A549 (cell line): ENCODE data around the gene SSBP3.

Experiments used
- TF ChIP-seq, protein P1 (sequence below): fragments of 200-600 bp; sonication (generic); IDR thresholded peaks from 2 replicates; pipeline ENCODE4 v1.6.1; 2016; ENCODE audit warnings: antibody characterized with exemption, mild to moderate bottlenecking, moderate library complexity
- TF ChIP-seq, protein P2 (sequence below): fragments of >200 bp; sonication (Bioruptor Twin); formaldehyde crosslinking; IDR thresholded peaks from 3 replicates; pipeline ENCODE4 v1.5.1; 2016

DNA sequence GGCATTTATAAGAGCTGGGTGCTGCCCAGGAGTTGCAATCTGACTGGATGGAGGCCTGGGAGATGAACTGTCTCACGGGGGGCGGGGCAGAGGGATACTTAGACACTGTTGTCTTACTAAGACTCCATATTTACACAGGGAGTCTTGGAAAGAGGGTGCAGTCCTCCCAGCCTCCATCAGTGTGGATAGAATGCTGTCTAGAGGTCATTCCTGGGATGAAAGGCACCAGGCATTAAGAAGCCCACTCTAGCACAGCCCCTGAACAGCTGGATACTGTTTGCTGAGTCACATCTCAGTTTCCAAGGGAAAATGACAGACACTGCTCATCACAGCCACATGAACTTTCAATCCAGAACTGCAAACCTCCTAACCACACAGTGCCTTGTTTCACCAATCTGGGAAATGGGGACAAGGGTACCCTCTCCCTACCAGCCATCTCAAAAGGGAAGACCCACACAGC lies 43.3 kb downstream of the SSBP3 start:
- TF ChIP-seq, protein P1, sequence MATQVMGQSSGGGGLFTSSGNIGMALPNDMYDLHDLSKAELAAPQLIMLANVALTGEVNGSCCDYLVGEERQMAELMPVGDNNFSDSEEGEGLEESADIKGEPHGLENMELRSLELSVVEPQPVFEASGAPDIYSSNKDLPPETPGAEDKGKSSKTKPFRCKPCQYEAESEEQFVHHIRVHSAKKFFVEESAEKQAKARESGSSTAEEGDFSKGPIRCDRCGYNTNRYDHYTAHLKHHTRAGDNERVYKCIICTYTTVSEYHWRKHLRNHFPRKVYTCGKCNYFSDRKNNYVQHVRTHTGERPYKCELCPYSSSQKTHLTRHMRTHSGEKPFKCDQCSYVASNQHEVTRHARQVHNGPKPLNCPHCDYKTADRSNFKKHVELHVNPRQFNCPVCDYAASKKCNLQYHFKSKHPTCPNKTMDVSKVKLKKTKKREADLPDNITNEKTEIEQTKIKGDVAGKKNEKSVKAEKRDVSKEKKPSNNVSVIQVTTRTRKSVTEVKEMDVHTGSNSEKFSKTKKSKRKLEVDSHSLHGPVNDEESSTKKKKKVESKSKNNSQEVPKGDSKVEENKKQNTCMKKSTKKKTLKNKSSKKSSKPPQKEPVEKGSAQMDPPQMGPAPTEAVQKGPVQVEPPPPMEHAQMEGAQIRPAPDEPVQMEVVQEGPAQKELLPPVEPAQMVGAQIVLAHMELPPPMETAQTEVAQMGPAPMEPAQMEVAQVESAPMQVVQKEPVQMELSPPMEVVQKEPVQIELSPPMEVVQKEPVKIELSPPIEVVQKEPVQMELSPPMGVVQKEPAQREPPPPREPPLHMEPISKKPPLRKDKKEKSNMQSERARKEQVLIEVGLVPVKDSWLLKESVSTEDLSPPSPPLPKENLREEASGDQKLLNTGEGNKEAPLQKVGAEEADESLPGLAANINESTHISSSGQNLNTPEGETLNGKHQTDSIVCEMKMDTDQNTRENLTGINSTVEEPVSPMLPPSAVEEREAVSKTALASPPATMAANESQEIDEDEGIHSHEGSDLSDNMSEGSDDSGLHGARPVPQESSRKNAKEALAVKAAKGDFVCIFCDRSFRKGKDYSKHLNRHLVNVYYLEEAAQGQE: no peak
- TF ChIP-seq, protein P2, sequence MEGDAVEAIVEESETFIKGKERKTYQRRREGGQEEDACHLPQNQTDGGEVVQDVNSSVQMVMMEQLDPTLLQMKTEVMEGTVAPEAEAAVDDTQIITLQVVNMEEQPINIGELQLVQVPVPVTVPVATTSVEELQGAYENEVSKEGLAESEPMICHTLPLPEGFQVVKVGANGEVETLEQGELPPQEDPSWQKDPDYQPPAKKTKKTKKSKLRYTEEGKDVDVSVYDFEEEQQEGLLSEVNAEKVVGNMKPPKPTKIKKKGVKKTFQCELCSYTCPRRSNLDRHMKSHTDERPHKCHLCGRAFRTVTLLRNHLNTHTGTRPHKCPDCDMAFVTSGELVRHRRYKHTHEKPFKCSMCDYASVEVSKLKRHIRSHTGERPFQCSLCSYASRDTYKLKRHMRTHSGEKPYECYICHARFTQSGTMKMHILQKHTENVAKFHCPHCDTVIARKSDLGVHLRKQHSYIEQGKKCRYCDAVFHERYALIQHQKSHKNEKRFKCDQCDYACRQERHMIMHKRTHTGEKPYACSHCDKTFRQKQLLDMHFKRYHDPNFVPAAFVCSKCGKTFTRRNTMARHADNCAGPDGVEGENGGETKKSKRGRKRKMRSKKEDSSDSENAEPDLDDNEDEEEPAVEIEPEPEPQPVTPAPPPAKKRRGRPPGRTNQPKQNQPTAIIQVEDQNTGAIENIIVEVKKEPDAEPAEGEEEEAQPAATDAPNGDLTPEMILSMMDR: no peak
